Measurements from ENCODE around the gene CMYA5. TPM values are rescaled to one million over a fixed set of nuclear protein-coding genes. Genes with fewer than 3 reads are reported as not detected.

Gene CMYA5
- total and polyA plus RNA-seq, 2 experiments from 2014 or later: 1.1 to 3.5 TPM

GRCh38 chr5:79727451-79728355 is 38.1 kb downstream of the CMYA5 start:
- Histone ChIP-seq H4K20me1 (ENCODE audit: insufficient read depth, poor library complexity, severe bottlenecking) (no peaks in the 10 kb centered on the region), H3K79me2 (no peaks in the 10 kb centered on the region), H3K4me3 (no peak overlapping the region), H3K27ac (no peak overlapping the region), H3K27me3 (no peaks in the 10 kb centered on the region), H3K36me3 (replicated peaks; ENCODE audit: insufficient read depth, low read depth) (no peaks in the 10 kb centered on the region), H3K4me2 (no peak overlapping the region), H3K9me3 (ENCODE audit: low read depth) (no peaks in the 10 kb centered on the region), H3K9me2 (replicated peaks; ENCODE audit: insufficient read depth) (no peaks in the 10 kb centered on the region), H3K4me1 (ENCODE audit: insufficient read depth) (no peaks in the 10 kb centered on the region), H2AFZ (no peak overlapping the region)
- WGBS (ENCODE audit: low lambda C conversion rate, missing lambda C conversion rate): 75% methylated on average over 14 of the region's 14 CpGs
- no peak for DNase-seq (ENCODE audit: low spot score)
- TF ChIP-seq EZH2phosphoT487 (IDR thresholded peaks at IDR 0.05; ENCODE audit: low read depth, severe bottlenecking, unreplicated experiment): no peak
- no peak for TF ChIP-seq CTCF (IDR thresholded peaks at IDR 0.05; ENCODE audit: poor library complexity)

GRCh38 chr5:79728396-79728795 is 38.8 kb downstream of the CMYA5 start:
- no peaks in the 10 kb centered on the region for H3K36me3 ChIP-seq (replicated peaks; ENCODE audit: insufficient read depth, low read depth)
- no peak overlapping the region for H3K4me3 ChIP-seq
- 93% methylated on average over 4 of the region's 4 CpGs for WGBS (ENCODE audit: low lambda C conversion rate, missing lambda C conversion rate)
- H3K27me3 ChIP-seq: no peaks in the 10 kb centered on the region
- H3K9me2 ChIP-seq (replicated peaks; ENCODE audit: insufficient read depth): no peaks in the 10 kb centered on the region
- H3K27ac ChIP-seq: no peak overlapping the region
- H3K79me2 ChIP-seq: no peaks in the 10 kb centered on the region
- no peaks in the 10 kb centered on the region for H3K9me3 ChIP-seq (ENCODE audit: low read depth)
- TF ChIP-seq EZH2phosphoT487 (IDR thresholded peaks at IDR 0.05; ENCODE audit: low read depth, severe bottlenecking, unreplicated experiment) (no peak), CTCF (IDR thresholded peaks at IDR 0.05; ENCODE audit: poor library complexity) (no peak), EZH2 (IDR thresholded peaks at IDR 0.05; ENCODE audit: borderline replicate concordance) (no peak)
- no peak for DNase-seq (ENCODE audit: low spot score)
- no peak overlapping the region for H2AFZ ChIP-seq
- no peaks in the 10 kb centered on the region for H4K20me1 ChIP-seq (ENCODE audit: insufficient read depth, poor library complexity, severe bottlenecking)
- no peak overlapping the region for H3K4me2 ChIP-seq
- H3K4me1 ChIP-seq (ENCODE audit: insufficient read depth): no peaks in the 10 kb centered on the region

GRCh38 chr5:79729679-79730078 is 40.0 kb downstream of the CMYA5 start:
- Histone ChIP-seq H4K20me1 (ENCODE audit: insufficient read depth, poor library complexity, severe bottlenecking) (no peaks in the 10 kb centered on the region), H3K4me3 (no peak overlapping the region), H3K9me2 (replicated peaks; ENCODE audit: insufficient read depth) (no peaks in the 10 kb centered on the region), H3K9me3 (ENCODE audit: low read depth) (no peaks in the 10 kb centered on the region), H3K27ac (no peak overlapping the region), H3K4me1 (ENCODE audit: insufficient read depth) (no peaks in the 10 kb centered on the region), H3K36me3 (replicated peaks; ENCODE audit: insufficient read depth, low read depth) (no peaks in the 10 kb centered on the region), H3K4me2 (no peak overlapping the region), H2AFZ (no peak overlapping the region), H3K79me2 (no peaks in the 10 kb centered on the region), H3K27me3 (no peaks in the 10 kb centered on the region)
- TF ChIP-seq EZH2 (IDR thresholded peaks at IDR 0.05; ENCODE audit: borderline replicate concordance): no peak
- no peak for TF ChIP-seq EZH2phosphoT487 (IDR thresholded peaks at IDR 0.05; ENCODE audit: low read depth, severe bottlenecking, unreplicated experiment)
- TF ChIP-seq CTCF (IDR thresholded peaks at IDR 0.05; ENCODE audit: poor library complexity): no peak
- WGBS (ENCODE audit: low lambda C conversion rate, missing lambda C conversion rate): 93% methylated on average over 2 of the region's 2 CpGs
- DNase-seq (ENCODE audit: low spot score): no peak
